HepG2 (cell line): ENCODE results near the gene CNP. TPM values are rescaled to one million over a fixed set of nuclear protein-coding genes. Genes with fewer than 3 reads are reported as not detected.

Experiments
- CEBPB ChIP-seq: IDR thresholded peaks from 2 replicates; pipeline ENCODE4 v1.6.1; 2011; ENCODE audit warnings: low read depth, low read length, improper control_type of control experiment, borderline replicate concordance
- DPF2 ChIP-seq: sonication (generic); formaldehyde crosslinking; IDR thresholded peaks from 2 replicates; pipeline ENCODE4 v1.4.0; 2020; ENCODE audit warnings: mild to moderate bottlenecking, low read depth, missing genetic modification reagents, borderline replicate concordance
- HDAC2 ChIP-seq: sonication (generic); formaldehyde crosslinking; IDR thresholded peaks from 2 replicates; pipeline ENCODE4 v1.4.0; 2020; ENCODE audit warnings: missing genetic modification reagents
- HHEX ChIP-seq: IDR thresholded peaks from 2 replicates; pipeline ENCODE4 v1.6.1; 2016; ENCODE audit warnings: control low read depth
- MED1 ChIP-seq: sonication (generic); formaldehyde crosslinking; IDR thresholded peaks from 2 replicates; pipeline ENCODE4 v1.4.0; 2020; ENCODE audit warnings: missing genetic modification reagents
- MIER3 ChIP-seq: IDR thresholded peaks from 2 replicates; pipeline ENCODE4 v1.6.1; 2016; ENCODE audit warnings: missing compliant biosample characterization, borderline replicate concordance
- NAIF1 ChIP-seq: sonication (generic); formaldehyde crosslinking; IDR thresholded peaks from 2 replicates; pipeline ENCODE4 v1.5.0; 2020; ENCODE audit warnings: mild to moderate bottlenecking, missing genetic modification reagents, borderline replicate concordance
- NFIB ChIP-seq: sonication (generic); formaldehyde crosslinking; IDR thresholded peaks from 2 replicates; pipeline ENCODE4 v1.9.0; 2021; ENCODE audit warnings: missing genetic modification reagents, mild to moderate bottlenecking, borderline replicate concordance
- PREB ChIP-seq: sonication (generic); formaldehyde crosslinking; IDR thresholded peaks from 2 replicates; pipeline ENCODE4 v1.4.0; 2020; ENCODE audit warnings: missing genetic modification reagents
- REL ChIP-seq: sonication (generic); formaldehyde crosslinking; conservative IDR thresholded peaks from 2 replicates; pipeline ENCODE4 v1.8.0; 2022; ENCODE audit warnings: mild to moderate bottlenecking, missing genetic modification reagents, moderate library complexity
- RERE ChIP-seq: IDR thresholded peaks from 2 replicates; pipeline ENCODE4 v1.6.1; 2016; ENCODE audit warnings: low read depth, missing genetic modification reagents, missing compliant biosample characterization
- THAP7 ChIP-seq: sonication (generic); formaldehyde crosslinking; IDR thresholded peaks from 2 replicates; pipeline ENCODE4 v1.8.1; 2023; ENCODE audit warnings: mild to moderate bottlenecking, missing genetic modification reagents
- ZBTB10 ChIP-seq: sonication (generic); formaldehyde crosslinking; IDR thresholded peaks from 2 replicates; pipeline ENCODE4 v1.4.0; 2020; ENCODE audit warnings: missing genetic modification reagents, borderline replicate concordance
- ZBTB21 ChIP-seq: sonication (generic); formaldehyde crosslinking; IDR thresholded peaks from 2 replicates; pipeline ENCODE4 v1.4.0; 2020; ENCODE audit warnings: missing genetic modification reagents
- ZBTB39 ChIP-seq: sonication (generic); formaldehyde crosslinking; IDR thresholded peaks from 2 replicates; pipeline ENCODE4 v1.5.0; 2020; ENCODE audit warnings: missing genetic modification reagents
- ZFP82 ChIP-seq: sonication (generic); formaldehyde crosslinking; IDR thresholded peaks from 2 replicates; pipeline ENCODE4 v1.5.1; 2020; ENCODE audit warnings: mild to moderate bottlenecking, missing genetic modification reagents, borderline replicate concordance
- ZNF446 ChIP-seq: sonication (generic); formaldehyde crosslinking; IDR thresholded peaks from 2 replicates; pipeline ENCODE4 v1.5.0; 2020; ENCODE audit warnings: mild to moderate bottlenecking, missing genetic modification reagents
- polyA plus RNA-seq, 8 experiments: library from polyadenylated mRNA; depleted of rRNA in 3 of 8; stranded (reverse) in 7 of 8; unstranded in 1 of 8; fragments of >200 nt; fragmentation: Illumina TruSeq in 4 of 8; extraction: Trizol in 4 of 8; gene quantifications; 2 replicates each; pipeline versions ENCODE4 v1.2.1 to v1.2.3, GENCODE V29; 2011 to 2016; ENCODE audit warnings: low read depth in 4 of 8, missing spikeins in 1 of 8, mixed read lengths in 1 of 8; ENCODE audit not compliant: insufficient read depth in 1 of 8
- total RNA-seq, 5 experiments: library from RNA; depleted of rRNA; stranded (reverse); fragments of >200 nt; fragmentation: Illumina TruSeq; extraction: Trizol; gene quantifications; 2 replicates each; pipeline ENCODE4 v1.2.3, GENCODE V29; 2016; ENCODE audit warnings: low read depth in 1 of 5

The CNP gene
- total and polyA plus RNA-seq, 2 of the 13 experiments (the other 11 are each of a cell fraction or from before 2014, with no cell fraction given) = 97.2 to 161 TPM

GRCh38 chr17:41967141-41967920, 736 bp downstream of the CNP start (continued):
- TF ChIP-seq ZBTB21 (CRISPR knock-in tag) (no peak), DPF2 (CRISPR knock-in tag) (peak; percentile 34; the same call in 1 of the 2 replicates), NAIF1 (CRISPR knock-in tag) (no peak), HHEX (no peak), ZBTB39 (CRISPR knock-in tag) (no peak), REL (CRISPR knock-in tag) (no peak), PREB (no peak), NFIB (CRISPR knock-in tag) (no peak), HDAC2 (peak; percentile 9; the same call in 1 of the 2 replicates), RERE (CRISPR knock-in tag) (no peak), MIER3 (CRISPR knock-in tag) (no peak), ZNF446 (peak; percentile 80; the same call in 1 of the 2 replicates), CEBPB (no peak), ZFP82 (no peak), MED1 (CRISPR knock-in tag) (no peak), ZBTB10 (peak; percentile 63; the same call in 1 of the 2 replicates), THAP7 (CRISPR knock-in tag) (no peak)
